RWPE1 (cell line): ENCODE results near the gene SEMA5A.

Source experiments
- CTCF ChIA-PET: fragments of 350-600 bp; sonication (Branson Sonifier 250); formaldehyde crosslinking; extraction: SDS; loops from one replicate; lab custom pipeline; 2021; lab: Yijun Ruan, JAX
- POLR2A ChIA-PET: fragments of 400-600 bp; formaldehyde crosslinking; extraction: SDS; loops from one replicate; lab custom pipeline; 2020; ENCODE audit warnings: antibody characterized with exemption; ENCODE audit not compliant: low non-redundant PET; lab: Yijun Ruan, JAX
- DNase-seq: peaks from one replicate; pipeline ENCODE4 v3.0.0; 2012; ENCODE audit warnings: low spot score
- H3K27ac ChIP-seq: fragments of 450-650 bp; 2 replicates; pipeline ENCODE4 v1.5.1; 2017
- CTCF ChIP-seq: fragments of 450-650 bp; conservative IDR thresholded peaks from 2 replicates; pipeline ENCODE4 v1.5.1; 2017; ENCODE audit warnings: low read depth, mild to moderate bottlenecking

The SEMA5A gene

GRCh38 chr5:9194509-9194908, 351.4 kb downstream of the SEMA5A start:
- POLR2A ChIA-PET = no interaction called here
- TF ChIP-seq CTCF = no peak
- CTCF ChIA-PET = no interaction called here

DNA sequence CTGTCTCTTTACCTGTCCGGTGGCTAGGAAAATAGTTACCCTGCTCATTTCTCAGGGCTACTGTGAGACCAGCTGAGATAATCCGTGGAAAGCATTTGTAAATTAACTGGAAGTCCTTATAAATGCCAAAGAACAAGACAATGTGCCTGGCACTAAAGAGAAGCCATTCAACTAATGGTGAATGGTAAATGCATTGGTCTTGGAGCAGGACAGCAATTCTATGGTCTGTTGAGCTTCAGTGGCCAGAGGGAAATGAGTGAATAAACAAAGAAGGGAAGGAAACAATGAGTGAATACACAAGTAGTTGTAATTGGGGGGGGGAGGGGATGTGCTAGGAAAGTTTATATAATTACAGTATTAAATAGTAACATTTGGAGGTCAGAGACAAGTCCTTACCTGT, 353.6 kb downstream of the SEMA5A start:
- POLR2A ChIA-PET = no interaction called here
- CTCF ChIA-PET = interaction anchor here (0.6 kb wide), 1 partner anchor 868 kb away, joined by 4 read pairs; no protein-coding TSS in a partner anchor

More at GRCh38 chr5:9194509-9194908, 351.4 kb downstream of the SEMA5A start:
- H3K27ac ChIP-seq = no peak overlapping the region
- DNase-seq = no peak

GRCh38 chr5:9189681-9190080, 356.2 kb downstream of the SEMA5A start:
- no peak for TF ChIP-seq CTCF
- CTCF ChIA-PET = interaction anchor here (0.5 kb wide), 1 partner anchor 328 kb away, joined by 3 read pairs; no protein-coding TSS in a partner anchor
- DNase-seq = no peak
- no peak overlapping the region for H3K27ac ChIP-seq
- POLR2A ChIA-PET = no interaction called here

More for the DNA sequence above, 353.6 kb downstream of the SEMA5A start:
- no peak for TF ChIP-seq CTCF
- no peak for DNase-seq
- no peak overlapping the region for H3K27ac ChIP-seq

DNA sequence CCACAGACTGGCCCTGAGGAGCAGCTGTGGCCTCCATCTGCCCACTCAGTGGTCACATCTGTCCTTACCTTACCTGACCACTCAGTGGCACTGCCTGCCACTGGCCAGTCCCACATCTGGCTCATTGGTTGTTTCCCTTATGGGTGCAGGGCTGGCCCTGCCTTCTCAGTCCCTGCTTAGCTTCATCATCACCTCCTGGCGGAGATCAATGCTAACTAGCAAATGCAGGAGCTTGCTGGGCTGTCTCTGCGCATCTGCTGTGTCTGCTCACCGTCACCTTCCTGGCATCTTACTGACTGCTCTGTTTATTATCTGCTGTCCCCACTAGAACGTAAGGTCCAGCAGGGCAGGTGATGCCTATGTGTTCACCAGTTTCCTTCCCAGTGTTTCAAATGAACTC, 356.9 kb downstream of the SEMA5A start:
- no peak for TF ChIP-seq CTCF
- POLR2A ChIA-PET = no interaction called here
- CTCF ChIA-PET = no interaction called here

DNA sequence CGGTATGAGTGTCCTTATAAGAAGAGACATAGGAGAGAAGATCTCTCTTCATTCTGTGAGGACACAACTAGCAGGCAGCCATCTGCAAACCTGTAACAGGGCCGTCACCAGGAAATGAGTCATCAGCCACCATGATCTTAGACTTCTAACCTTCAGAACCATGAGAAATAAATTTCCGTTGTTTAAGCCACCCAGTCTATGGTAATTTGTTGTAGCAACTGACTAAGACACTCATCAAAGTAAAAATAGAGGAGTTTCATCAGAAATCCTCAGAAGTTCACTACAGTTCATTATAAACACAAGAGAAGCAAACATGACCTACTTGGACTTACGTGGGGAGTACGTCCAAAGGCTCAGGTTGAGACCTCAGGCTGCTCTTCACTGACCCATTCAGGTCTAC, 357.7 kb downstream of the SEMA5A start:
- POLR2A ChIA-PET = no interaction called here
- CTCF ChIA-PET = no interaction called here
- TF ChIP-seq CTCF = no peak
- DNase-seq = no peak
- H3K27ac ChIP-seq = no peak overlapping the region

More for the DNA sequence above, 356.9 kb downstream of the SEMA5A start:
- H3K27ac ChIP-seq = no peak overlapping the region
- no peak for DNase-seq

DNA sequence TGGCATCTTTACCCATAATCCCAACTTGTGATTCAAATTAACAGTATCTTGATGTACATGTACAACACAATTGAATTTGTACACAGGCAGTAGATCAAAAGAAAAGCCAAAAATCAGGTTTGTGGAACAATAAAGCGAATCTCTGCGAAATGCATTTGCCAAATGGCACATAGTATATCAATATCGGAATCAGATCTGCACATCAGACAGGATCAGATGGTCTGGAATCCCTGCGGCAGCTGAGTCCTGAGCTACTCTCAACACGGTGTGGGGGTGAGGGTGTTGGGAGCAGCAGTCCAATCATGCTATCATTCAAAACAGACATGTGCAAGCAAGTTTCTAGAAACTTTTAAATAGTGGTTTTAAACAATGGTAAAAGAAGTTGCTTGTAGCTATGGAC, 358.3 kb downstream of the SEMA5A start:
- no peak for DNase-seq
- ChIA-PET POLR2A (no interaction called here), CTCF (interaction anchor here (0.5 kb wide), 1 partner anchor 731 kb away, joined by 3 read pairs; no protein-coding TSS in a partner anchor)
- TF ChIP-seq CTCF = no peak
- H3K27ac ChIP-seq = no peak overlapping the region
